22Rv1 (cell line): Measurements from ENCODE around the gene ACOT12.
"Not testable (repeated sequence)": the region's sequence is repeated elsewhere in the genome, so short reads cannot be mapped to it uniquely, and the experiment has no call there.

Experiments
- H3K27ac ChIP-seq: fragments of 450-650 bp; 2 replicates; pipeline ENCODE4 v1.5.1; 2017
- ZFX ChIP-seq: fragments of 450-650 bp; IDR thresholded peaks from 2 replicates; pipeline ENCODE4 v1.6.1; 2017; ENCODE audit warnings: antibody characterized with exemption, borderline replicate concordance
- TF ChIP-seq, protein P1 (sequence below): fragments of 450-650 bp; IDR thresholded peaks from 2 replicates; pipeline ENCODE4 v1.5.1; 2017; ENCODE audit warnings: mild to moderate bottlenecking

Gene ACOT12

GRCh38 chr5:81345411-81346003 lies 48.4 kb downstream of the ACOT12 start:
- H3K27ac ChIP-seq: no peak overlapping the region
- TF ChIP-seq, protein P1, sequence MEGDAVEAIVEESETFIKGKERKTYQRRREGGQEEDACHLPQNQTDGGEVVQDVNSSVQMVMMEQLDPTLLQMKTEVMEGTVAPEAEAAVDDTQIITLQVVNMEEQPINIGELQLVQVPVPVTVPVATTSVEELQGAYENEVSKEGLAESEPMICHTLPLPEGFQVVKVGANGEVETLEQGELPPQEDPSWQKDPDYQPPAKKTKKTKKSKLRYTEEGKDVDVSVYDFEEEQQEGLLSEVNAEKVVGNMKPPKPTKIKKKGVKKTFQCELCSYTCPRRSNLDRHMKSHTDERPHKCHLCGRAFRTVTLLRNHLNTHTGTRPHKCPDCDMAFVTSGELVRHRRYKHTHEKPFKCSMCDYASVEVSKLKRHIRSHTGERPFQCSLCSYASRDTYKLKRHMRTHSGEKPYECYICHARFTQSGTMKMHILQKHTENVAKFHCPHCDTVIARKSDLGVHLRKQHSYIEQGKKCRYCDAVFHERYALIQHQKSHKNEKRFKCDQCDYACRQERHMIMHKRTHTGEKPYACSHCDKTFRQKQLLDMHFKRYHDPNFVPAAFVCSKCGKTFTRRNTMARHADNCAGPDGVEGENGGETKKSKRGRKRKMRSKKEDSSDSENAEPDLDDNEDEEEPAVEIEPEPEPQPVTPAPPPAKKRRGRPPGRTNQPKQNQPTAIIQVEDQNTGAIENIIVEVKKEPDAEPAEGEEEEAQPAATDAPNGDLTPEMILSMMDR: no peak
- TF ChIP-seq ZFX: no peak

- H3K27ac ChIP-seq: no peak overlapping the region
- no peak for TF ChIP-seq ZFX
- TF ChIP-seq, protein P1: no peak
Measured at GRCh38 chr5:81344736-81345135, 49.2 kb downstream of the ACOT12 start.

GRCh38 chr5:81338213-81338612 lies 55.7 kb downstream of the ACOT12 start:
- H3K27ac ChIP-seq: not testable (repeated sequence)

DNA sequence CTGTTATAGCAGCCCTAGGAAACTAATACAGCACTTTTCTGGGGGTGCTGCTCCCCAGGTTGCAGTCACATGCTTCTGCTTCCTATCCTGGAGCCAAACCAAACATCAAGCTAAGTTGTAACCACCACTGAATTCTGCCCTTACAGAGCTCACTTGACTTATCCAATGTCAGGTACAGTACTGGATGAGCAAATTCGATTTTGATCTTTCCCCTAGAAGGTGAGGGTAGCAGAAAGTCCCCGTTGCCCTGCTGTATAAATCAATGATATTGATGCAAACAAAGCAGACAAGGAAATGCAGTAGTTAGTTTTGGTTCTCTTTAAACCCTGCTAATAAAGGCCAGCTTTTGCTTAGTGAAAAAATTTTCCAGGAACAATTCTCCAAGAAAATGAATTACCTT lies 56.1 kb downstream of the ACOT12 start:
- TF ChIP-seq, protein P1: no peak

GRCh38 chr5:81336556-81336955 lies 57.4 kb downstream of the ACOT12 start:
- TF ChIP-seq, protein P1: no peak
- no peak for TF ChIP-seq ZFX
- no peak overlapping the region for H3K27ac ChIP-seq

More for the DNA sequence above, 56.1 kb downstream of the ACOT12 start:
- H3K27ac ChIP-seq: no peak overlapping the region

GRCh38 chr5:81335946-81336345 lies 58.0 kb downstream of the ACOT12 start:
- TF ChIP-seq, protein P1: no peak
- TF ChIP-seq ZFX: no peak
- no peak overlapping the region for H3K27ac ChIP-seq

DNA sequence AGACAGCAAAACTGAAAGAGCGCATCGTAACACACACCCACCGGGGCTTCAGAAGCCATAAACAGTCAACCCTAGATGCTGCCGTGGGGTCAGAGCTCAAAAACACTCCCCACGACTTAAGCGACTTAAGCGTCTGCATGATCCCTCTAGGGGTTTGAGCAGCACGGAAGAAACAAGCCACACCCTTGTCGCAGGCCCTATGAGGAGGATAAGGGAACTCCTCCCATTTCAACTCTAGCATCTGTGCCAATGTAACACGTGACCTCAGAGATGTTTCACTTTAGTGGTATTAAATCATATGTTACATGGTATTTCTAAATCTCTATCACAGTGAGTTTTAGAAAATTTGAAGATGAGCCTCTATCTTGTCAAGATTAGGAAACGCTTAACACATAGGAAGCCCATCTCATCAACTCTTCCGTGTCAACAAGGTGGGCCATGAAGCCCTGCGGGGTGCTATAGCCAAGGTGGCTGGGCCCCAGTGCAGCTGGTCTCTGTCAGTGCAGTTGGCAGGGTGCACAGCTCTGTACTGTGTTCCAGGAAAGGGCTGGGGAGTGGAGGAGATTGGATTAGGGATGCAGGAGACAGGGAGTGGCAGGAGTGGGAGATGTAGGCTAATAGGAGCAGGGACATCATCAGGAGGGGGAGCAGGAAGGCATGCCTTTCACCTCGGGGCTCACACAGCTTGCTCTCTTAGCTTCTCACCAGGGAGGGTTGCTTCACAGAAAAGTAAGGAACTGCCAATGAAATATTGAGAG lies 59.5 kb downstream of the ACOT12 start:
- H3K27ac ChIP-seq: no peak overlapping the region
- no peak for TF ChIP-seq ZFX
- TF ChIP-seq, protein P1: no peak

GRCh38 chr5:81326554-81326953 lies 67.4 kb downstream of the ACOT12 start:
- no peak overlapping the region for H3K27ac ChIP-seq
- no peak for TF ChIP-seq ZFX
- TF ChIP-seq, protein P1: no peak
